Dermis microvascular lymphatic vessel endothelial cell (primary cell): Measurements from ENCODE around the gene KCND3. TPM values are rescaled to one million over a fixed set of nuclear protein-coding genes. Genes with fewer than 3 reads are reported as not detected.

ENCODE experiments used
- DNase-seq, 2 donors: peaks; one replicate each; pipeline versions ENCODE4 v3.0.0 to v3.0.0-alpha.2; 2010; ENCODE audit warnings: low read depth in 2 of 2
- total RNA-seq: library from RNA; depleted of rRNA; stranded (reverse); fragments of >200 nt; gene quantifications from 2 replicates; pipeline ENCODE4 v1.2.1, GENCODE V29; 2014

The KCND3 gene
- total RNA-seq, 1 donor from 2014 or later = 0.13 TPM

- no peak for DNase-seq
These were observed 140.5 kb downstream of the KCND3 start for GRCh38 chr1:111848852-111849545.

- no peak for DNase-seq
These were observed 142.0 kb downstream of the KCND3 start for GRCh38 chr1:111847466-111847865.

GRCh38 chr1:111846842-111847241 lies 142.6 kb downstream of the KCND3 start:
- no peak for DNase-seq

- DNase-seq = no peak
These were observed 146.3 kb downstream of the KCND3 start for GRCh38 chr1:111843177-111843576.

- no peak for DNase-seq
These were observed 147.1 kb downstream of the KCND3 start for GRCh38 chr1:111842411-111842810.

GRCh38 chr1:111841746-111842145 lies 147.7 kb downstream of the KCND3 start:
- DNase-seq = no peak

- no peak for DNase-seq
These were observed 148.3 kb downstream of the KCND3 start for GRCh38 chr1:111841189-111841588.

GRCh38 chr1:111837393-111837792 lies 152.1 kb downstream of the KCND3 start:
- no peak for DNase-seq

GRCh38 chr1:111836111-111836510 lies 153.4 kb downstream of the KCND3 start:
- DNase-seq = no peak

- DNase-seq = no peak
These were observed 154.0 kb downstream of the KCND3 start for GRCh38 chr1:111835514-111835913.

GRCh38 chr1:111834956-111835355 lies 154.5 kb downstream of the KCND3 start:
- DNase-seq = no peak

- peak in 1 of 2 donors; percentile 9 for DNase-seq
These were observed 156.1 kb downstream of the KCND3 start for GRCh38 chr1:111833334-111833733.

GRCh38 chr1:111832521-111833155 lies 156.8 kb downstream of the KCND3 start:
- DNase-seq = no peak

- DNase-seq = no peak
These were observed 158.3 kb downstream of the KCND3 start for GRCh38 chr1:111831153-111831552.

- no peak for DNase-seq
These were observed 161.5 kb downstream of the KCND3 start for GRCh38 chr1:111827946-111828345.

- DNase-seq = no peak
These were observed 163.2 kb downstream of the KCND3 start for GRCh38 chr1:111826278-111826677.

- DNase-seq = no peak
These were observed 164.3 kb downstream of the KCND3 start for GRCh38 chr1:111825217-111825616.

GRCh38 chr1:111822138-111822537 lies 167.3 kb downstream of the KCND3 start:
- DNase-seq = no peak

- DNase-seq = no peak
These were observed 168.2 kb downstream of the KCND3 start for GRCh38 chr1:111821121-111821745.

- DNase-seq = no peak
These were observed 169.8 kb downstream of the KCND3 start for GRCh38 chr1:111819566-111820263.

GRCh38 chr1:111818546-111818945 lies 170.9 kb downstream of the KCND3 start:
- DNase-seq = no peak

- DNase-seq = no peak
These were observed 171.4 kb downstream of the KCND3 start for GRCh38 chr1:111818081-111818480.
